Measurements from ENCODE around the gene DAGLB.
A peak's percentile ranks its signal among the peaks of the same experiment; 100 is the strongest.
"Not testable (repeated sequence)": the region's sequence is repeated elsewhere in the genome, so short reads cannot be mapped to it uniquely, and the experiment has no call there.

Gene DAGLB, protein sequence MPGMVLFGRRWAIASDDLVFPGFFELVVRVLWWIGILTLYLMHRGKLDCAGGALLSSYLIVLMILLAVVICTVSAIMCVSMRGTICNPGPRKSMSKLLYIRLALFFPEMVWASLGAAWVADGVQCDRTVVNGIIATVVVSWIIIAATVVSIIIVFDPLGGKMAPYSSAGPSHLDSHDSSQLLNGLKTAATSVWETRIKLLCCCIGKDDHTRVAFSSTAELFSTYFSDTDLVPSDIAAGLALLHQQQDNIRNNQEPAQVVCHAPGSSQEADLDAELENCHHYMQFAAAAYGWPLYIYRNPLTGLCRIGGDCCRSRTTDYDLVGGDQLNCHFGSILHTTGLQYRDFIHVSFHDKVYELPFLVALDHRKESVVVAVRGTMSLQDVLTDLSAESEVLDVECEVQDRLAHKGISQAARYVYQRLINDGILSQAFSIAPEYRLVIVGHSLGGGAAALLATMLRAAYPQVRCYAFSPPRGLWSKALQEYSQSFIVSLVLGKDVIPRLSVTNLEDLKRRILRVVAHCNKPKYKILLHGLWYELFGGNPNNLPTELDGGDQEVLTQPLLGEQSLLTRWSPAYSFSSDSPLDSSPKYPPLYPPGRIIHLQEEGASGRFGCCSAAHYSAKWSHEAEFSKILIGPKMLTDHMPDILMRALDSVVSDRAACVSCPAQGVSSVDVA

GRCh38 chr7:6447581-6448199, at the start of gene DAGLB:
Gene DAGLB, minus strand, starts transcription at chr7:6447954. Its CDS starts 112 bp downstream, at chr7:6447842.
- peak; percentile 95 for DNase-seq

DNA sequence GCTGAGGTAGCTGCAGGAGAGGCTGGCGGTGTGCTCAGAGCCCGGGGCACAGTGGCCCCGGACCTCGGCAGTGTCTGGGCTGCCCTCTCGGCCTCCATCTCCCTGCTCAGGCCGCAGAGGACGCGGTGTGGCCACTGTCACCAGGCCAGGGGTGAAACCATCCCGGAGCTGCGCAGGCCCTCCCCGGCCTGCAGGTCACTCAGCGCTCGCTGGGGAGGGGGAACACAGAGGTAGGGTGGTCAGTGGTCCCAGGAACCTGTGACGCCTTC, 49.8 kb upstream of the DAGLB start:
- no peak for DNase-seq

GRCh38 chr7:6496842-6497636, 49.3 kb upstream of the DAGLB start:
- DNase-seq, result no peak

DNA sequence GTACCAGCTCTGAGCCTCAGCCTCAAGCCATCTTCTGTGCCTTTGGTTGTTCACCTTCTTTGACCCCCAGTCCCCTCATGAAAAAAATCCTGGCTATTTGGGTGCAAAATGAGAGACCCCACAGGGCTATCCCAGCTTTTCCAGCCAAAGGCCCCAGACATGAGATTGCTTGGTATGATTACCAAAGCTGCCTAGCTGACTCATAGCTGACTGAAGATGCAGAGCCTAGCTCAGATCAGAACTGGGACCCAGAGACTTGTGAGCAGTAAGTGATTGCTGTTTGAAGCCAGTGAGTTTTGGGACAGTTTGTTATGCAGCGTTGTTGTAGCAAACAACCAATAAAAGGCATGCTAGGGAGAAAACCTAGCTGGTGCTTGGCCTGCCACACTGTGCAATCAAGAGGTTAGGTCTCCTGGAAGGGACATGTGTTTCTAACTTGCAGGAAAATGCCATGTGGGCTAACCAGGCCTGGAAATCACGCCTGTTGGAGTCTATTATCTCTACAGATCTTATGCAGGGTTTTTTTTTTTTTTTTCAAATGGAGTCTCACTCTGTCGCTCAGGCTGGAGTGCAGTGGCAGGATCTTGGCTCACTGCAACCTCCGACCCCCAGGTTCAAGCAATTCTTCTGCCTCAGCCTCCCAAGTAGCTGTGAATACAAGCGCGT, 48.0 kb upstream of the DAGLB start:
- DNase-seq, result no peak

GRCh38 chr7:6494365-6494764, 46.6 kb upstream of the DAGLB start:
- DNase-seq, result no peak

DNA sequence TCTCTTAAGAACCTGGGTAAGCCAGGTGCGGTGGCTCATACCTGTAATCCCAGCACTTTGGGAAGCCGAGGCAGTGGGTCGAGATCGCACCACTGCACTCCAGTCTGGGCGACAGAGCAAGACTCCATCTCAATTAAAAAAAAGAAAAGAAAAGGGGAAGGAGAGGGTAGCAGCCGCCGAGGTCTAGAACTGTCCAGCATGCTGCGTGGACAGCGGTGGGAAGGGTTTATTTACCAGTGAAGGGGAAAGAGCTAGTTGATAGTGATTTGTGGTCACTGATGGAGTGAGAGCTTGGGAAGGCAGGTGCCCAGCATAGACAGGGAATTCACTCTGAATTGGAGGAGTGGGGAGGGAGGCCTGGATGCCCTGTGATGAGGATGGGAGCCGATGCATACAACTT, 43.4 kb upstream of the DAGLB start:
- DNase-seq, result no peak

DNA sequence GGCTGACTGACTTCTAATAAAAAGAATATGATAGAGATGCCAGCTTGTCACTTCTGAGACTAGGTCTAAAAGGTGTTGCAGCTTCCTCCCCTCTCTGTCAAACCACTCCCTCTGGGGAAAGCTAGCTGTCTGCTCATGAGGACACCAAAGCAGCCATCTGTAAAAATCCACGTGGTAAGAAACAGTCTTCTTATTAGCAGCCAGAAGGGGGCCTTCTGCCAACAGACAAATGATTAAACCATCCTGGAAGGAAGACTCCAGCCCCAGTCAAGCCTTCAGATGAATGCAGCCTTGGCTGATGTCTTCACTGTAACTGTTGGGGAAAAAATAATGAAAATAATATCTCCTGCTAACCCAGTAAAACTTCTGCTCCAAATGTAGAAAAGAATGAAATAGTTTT, 41.9 kb upstream of the DAGLB start:
- no peak for DNase-seq

GRCh38 chr7:6487184-6487545, 39.4 kb upstream of the DAGLB start:
- DNase-seq, result no peak

DNA sequence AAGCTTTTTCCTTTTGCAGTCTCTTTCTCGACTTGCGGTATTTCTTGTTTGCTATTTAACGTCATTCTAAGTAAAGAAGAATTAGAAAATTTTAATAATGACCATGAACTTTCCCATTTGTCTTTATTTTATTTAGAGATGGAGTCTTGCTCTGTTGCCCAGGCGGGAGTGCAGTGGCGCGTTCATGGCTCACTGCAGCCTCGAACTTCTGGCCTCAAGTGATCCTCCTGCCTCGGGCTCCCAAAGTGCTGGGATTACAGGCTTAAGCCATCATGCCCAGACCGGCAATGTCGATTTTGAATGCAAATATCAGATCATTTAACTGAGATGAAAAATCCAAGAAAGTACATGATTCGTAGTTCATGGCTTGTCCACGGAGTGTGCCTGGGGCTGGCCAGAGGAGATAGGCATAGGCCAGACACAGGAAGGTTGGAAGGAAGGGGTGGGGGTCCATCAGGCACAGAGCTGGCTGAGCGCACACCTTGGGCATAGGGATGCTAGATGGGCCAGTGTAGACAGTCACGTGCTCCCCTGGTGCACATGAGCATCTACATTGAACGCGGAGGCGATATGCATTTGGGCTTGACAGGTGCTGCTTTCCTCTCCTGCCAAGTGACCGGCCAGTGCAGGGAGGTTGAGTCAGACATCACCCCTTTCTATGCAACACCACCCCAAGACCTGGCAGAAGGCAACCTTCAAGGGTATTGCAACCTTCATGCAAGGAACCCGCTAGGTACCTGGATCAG, 38.9 kb upstream of the DAGLB start:
- no peak for DNase-seq

DNA sequence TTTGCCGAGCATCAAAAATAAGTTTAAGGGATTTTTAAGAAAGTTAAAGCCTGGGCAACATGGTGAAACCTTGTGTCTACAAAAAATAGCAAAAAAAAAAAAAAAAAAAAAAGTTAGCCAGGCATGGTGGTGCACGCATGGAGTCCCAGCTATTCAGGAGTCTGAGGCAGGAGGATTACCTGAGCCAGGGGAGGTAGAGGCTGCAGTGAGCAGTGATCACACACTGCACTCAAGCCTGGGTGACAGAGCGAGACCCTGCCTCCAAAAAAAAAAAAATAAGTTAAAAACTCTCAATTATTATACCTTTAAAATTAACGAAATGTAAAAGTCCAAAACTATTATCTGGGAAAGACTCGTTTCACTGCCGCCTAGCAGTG, 35.0 kb upstream of the DAGLB start:
- no peak for DNase-seq

GRCh38 chr7:6482307-6482706, 34.6 kb upstream of the DAGLB start:
- no peak for DNase-seq

DNA sequence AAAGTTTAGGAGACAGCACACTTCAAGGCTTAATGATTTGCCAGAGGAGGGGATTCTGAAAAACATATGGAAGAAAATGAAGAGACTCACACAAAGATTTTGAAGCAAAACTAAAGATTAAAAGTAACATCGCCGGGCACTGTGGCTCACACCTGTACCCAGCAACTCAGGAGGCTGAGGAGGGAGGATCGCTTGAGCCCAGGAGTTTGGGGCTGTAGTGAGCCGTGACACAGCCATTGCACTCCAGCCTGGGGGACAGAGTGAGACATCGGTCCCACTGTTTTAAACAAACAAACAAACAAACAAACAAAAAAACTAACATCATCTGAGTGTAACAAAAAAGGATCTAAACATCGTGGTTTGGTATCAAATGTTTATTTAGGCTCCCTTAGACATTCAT, 33.7 kb upstream of the DAGLB start:
- no peak for DNase-seq

DNA sequence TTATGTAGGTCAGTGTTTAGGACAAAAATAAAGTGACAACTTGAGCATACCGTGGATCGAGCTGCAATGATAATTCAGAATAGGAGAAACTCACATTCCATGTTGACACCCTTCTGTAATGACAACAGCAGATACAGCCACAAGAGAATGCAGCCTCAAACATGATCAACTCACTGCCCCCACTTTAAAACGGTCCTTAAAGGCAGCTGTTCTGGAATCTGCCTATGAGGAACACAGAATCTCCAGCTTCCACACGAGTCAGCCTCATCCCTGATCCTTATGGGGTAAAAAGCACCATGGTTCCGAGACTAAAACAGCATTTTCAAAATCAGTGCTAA, 32.5 kb upstream of the DAGLB start:
- no peak for DNase-seq

DNA sequence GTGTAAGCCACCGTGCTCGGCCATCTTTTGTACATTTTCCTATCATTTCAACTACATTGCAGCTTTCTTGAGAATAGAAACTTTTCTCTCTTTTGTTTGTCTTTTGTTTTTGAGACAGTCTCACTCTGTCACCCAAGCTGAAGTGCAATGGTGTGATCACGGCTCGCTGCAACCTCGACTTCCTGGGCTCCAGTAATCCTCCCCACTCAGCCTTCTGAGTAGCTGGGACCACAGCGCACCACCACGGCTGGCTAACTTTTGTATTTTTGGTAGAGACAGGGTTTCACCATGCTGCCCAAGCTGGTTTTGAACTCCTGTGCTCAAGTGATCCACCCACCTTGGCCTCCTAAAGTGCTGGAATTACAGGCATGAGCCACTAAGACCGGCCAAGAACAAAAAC, 31.3 kb upstream of the DAGLB start:
- no peak for DNase-seq

GRCh38 chr7:6478186-6478585, 30.4 kb upstream of the DAGLB start:
- DNase-seq, result no peak

- no peak for DNase-seq
Observed at GRCh38 chr7:6477318-6477660, 29.5 kb upstream of the DAGLB start.

- no peak for DNase-seq
Observed at GRCh38 chr7:6476596-6477317, 29.0 kb upstream of the DAGLB start.

- DNase-seq, result no peak
Observed at GRCh38 chr7:6475433-6476186, 27.9 kb upstream of the DAGLB start.

DNA sequence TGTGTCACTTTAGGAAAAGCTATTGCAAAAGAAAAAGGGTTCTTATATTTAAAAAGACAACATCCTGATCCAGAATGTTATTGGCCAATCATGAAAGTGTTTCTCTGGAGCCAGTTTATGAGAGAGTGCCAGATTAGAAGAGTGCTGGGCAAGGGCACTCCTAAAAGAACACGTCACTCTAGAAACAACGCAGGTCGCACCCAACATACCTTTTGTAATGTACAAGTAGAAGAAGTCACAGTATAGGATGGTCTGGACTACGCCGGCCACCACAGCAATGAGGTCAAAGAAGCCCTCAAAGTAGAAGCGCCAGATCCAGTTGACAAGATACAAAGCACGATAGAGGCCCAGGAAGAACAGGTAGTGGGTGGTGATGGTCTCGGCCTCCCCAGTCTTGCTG, 18.1 kb upstream of the DAGLB start:
- no peak for DNase-seq

GRCh38 chr7:6463609-6464008, 15.9 kb upstream of the DAGLB start:
- not testable (repeated sequence) for DNase-seq

- no peak for DNase-seq
Observed at GRCh38 chr7:6461946-6462550, 14.3 kb upstream of the DAGLB start.
